Liver (tissue), 9 donors: Measurements from ENCODE around the gene LCN10. TPM values are rescaled to one million over a fixed set of nuclear protein-coding genes. Genes with fewer than 3 reads are reported as not detected.

Source experiments
- DNase-seq: peaks from one replicate; pipeline ENCODE4 v3.0.0-alpha.2; 2017; ENCODE audit warnings: low spot score
- H3K27ac ChIP-seq, 2 donors: one replicate each; pipeline ENCODE4 v1.7.0; 2013; ENCODE audit warnings: inconsistent platforms in 2 of 2, low read length in 2 of 2, control low read depth in 1 of 2, low read depth in 1 of 2, mild to moderate bottlenecking in 1 of 2
- H3K27me3 ChIP-seq, 4 donors: one replicate each; pipeline versions ENCODE4 v1.6.1 to v1.7.0; 2013; ENCODE audit warnings: low read length in 3 of 4, inconsistent platforms in 1 of 4, mild to moderate bottlenecking in 1 of 4, moderate library complexity in 1 of 4; ENCODE audit not compliant: control insufficient read depth in 4 of 4, insufficient read depth in 4 of 4
- H3K36me3 ChIP-seq, 4 donors: one replicate each; pipeline versions ENCODE4 v1.6.1 to v1.7.0; 2013; ENCODE audit warnings: low read length in 3 of 4, mild to moderate bottlenecking in 3 of 4, low read depth in 1 of 4, moderate library complexity in 1 of 4; ENCODE audit not compliant: control insufficient read depth in 4 of 4, insufficient read depth in 3 of 4
- H3K4me1 ChIP-seq, 4 donors: one replicate each; pipeline versions ENCODE4 v1.6.1 to v1.7.0; 2013; ENCODE audit warnings: low read length in 3 of 4, mild to moderate bottlenecking in 3 of 4, moderate library complexity in 1 of 4; ENCODE audit not compliant: control insufficient read depth in 4 of 4, insufficient read depth in 4 of 4
- H3K4me3 ChIP-seq, 3 donors: one replicate each; pipeline versions ENCODE4 v1.6.1 to v1.7.0; 2013; ENCODE audit warnings: low read length in 3 of 3, control low read depth in 1 of 3, low read depth in 1 of 3, mild to moderate bottlenecking in 1 of 3
- H3K9ac ChIP-seq, 2 donors: one replicate each; pipeline ENCODE4 v1.7.0; 2013; ENCODE audit warnings: low read length in 2 of 2, mild to moderate bottlenecking in 2 of 2, moderate library complexity in 2 of 2, control low read depth in 1 of 2, low read depth in 1 of 2
- H3K9me3 ChIP-seq, 4 donors: one replicate each; pipeline versions ENCODE4 v1.6.1 to v1.7.0; 2013; ENCODE audit warnings: low read length in 3 of 4; ENCODE audit not compliant: control insufficient read depth in 4 of 4
- EGR1 ChIP-seq, 2 donors: IDR thresholded peaks; 2 replicates each; pipeline ENCODE4 v1.6.1; 2016 to 2018; ENCODE audit warnings: antibody characterized with exemption in 2 of 2, low read depth in 2 of 2
- FOXA2 ChIP-seq: IDR thresholded peaks from 2 replicates; pipeline ENCODE4 v1.6.1; 2016; ENCODE audit warnings: antibody characterized with exemption
- GABPA ChIP-seq, 2 donors: IDR thresholded peaks in 1 of 2; conservative IDR thresholded peaks in 1 of 2; 2 replicates each; pipeline ENCODE4 v1.6.1; 2016; ENCODE audit warnings: antibody characterized with exemption in 2 of 2, mild to moderate bottlenecking in 1 of 2, moderate library complexity in 1 of 2
- HNF4A ChIP-seq, 2 donors: conservative IDR thresholded peaks; 2 replicates each; pipeline ENCODE4 v1.6.1; 2016; ENCODE audit warnings: antibody characterized with exemption in 2 of 2, mild to moderate bottlenecking in 2 of 2
- NR2F2 ChIP-seq: IDR thresholded peaks from 2 replicates; pipeline ENCODE4 v1.6.1; 2016; ENCODE audit warnings: antibody characterized with exemption
- RXRA ChIP-seq, 2 donors: IDR thresholded peaks; 2 replicates each; pipeline ENCODE4 v1.6.1; 2017 to 2018; ENCODE audit warnings: antibody characterized with exemption in 2 of 2, mild to moderate bottlenecking in 1 of 2
- WGBS: extraction: QIAGEN DNeasy Blood & Tissue Kit; methylation state at CpG from one replicate; pipeline ENCODE4 v1.1.7; 2013; 5-methylcytosine and 5-hydroxymethylcytosine counted together
- polyA plus RNA-seq, 2 donors: library from polyadenylated mRNA; stranded (reverse) in 1 of 2; unstranded in 1 of 2; fragments of 200-250 nt in 1 of 2; fragments of >200 nt in 1 of 2; fragmentation: Nextera tagmentation in 1 of 2; extraction: Ambion mirVana in 1 of 2; gene quantifications; one replicate each; pipeline versions ENCODE4 v1.2.1 to v1.2.3, GENCODE V29; 2013 to 2015
- total RNA-seq, 2 donors: library from RNA; depleted of rRNA; stranded (reverse); fragments of >200 nt; gene quantifications; one replicate each; pipeline ENCODE4 v1.2.3, GENCODE V29; 2014
- TF ChIP-seq, protein P1 (sequence below): IDR thresholded peaks from 2 replicates; pipeline ENCODE4 v1.6.1; 2016; ENCODE audit warnings: antibody characterized with exemption
- TF ChIP-seq, protein P2 (sequence below): IDR thresholded peaks from 2 replicates; pipeline ENCODE4 v1.6.1; 2016; ENCODE audit warnings: antibody characterized with exemption, mild to moderate bottlenecking
- TF ChIP-seq, protein P3 (sequence below): fragments of 150-350 bp; IDR thresholded peaks from 2 replicates; pipeline ENCODE4 v1.5.1; 2017; ENCODE audit warnings: improper control_type of control experiment, low read depth, low read length; ENCODE audit not compliant: missing input control
- TF ChIP-seq, protein P4 (sequence below): IDR thresholded peaks from 2 replicates; pipeline ENCODE4 v1.6.1; 2016; ENCODE audit warnings: antibody characterized with exemption
- donor health status: healthy.
- donor health status: healthy.
- donor health status: healthy.
- donor health status: healthy.
- donor health status: healthy.

LCN10 gene
- total and polyA plus RNA-seq, 4 donors: 0.08 to 0.14 (median 0.11) TPM

DNA sequence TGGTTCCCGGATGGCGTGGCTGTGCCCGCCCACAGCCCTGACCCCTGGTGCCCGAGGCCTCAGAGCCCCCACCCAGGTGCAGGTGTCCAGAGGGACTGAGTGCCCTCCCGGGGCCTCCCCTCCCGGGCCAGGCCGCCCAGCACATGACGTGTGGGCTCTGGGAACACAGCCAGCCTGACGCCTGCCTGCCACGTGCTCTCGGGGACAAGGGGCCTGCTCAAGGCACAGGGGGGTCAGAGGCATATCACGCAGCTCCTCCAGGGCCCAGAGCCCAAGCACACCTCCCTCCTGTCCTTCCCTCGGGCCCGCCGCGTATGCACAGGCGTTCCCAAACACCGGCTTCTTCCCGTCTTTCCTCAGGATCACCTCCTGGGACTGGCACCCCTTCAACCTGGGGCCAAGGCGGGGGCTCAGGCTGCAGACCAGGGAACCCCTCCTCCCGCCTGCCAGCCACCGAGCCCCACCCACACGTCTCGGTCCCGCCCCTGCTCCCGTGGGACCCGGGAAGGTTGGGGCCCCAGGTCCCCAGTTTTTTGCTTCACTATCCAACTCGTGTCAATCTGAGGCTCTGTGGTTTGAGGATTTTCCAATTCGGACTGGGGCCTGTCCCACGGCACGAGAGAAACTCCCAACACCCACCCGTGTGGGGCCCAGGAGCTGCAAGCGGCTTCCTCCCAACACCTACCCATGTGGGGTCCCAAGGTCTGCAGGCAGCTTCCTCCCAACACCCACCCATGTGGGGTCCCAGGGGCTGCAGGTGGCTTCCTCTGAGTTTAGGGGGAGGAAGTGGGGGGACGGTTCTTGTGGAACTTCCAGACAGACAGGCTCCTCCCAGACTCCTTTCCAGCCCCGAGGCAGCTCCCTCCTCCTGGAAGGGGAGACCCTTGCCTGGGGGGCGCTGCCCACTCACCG lies 1.5 kb downstream of the LCN10 start:
- no peak for DNase-seq
- H3K36me3 ChIP-seq: no peaks in the 10 kb centered on the region
- no peak overlapping the region for H3K9ac ChIP-seq
- H3K9me3 ChIP-seq: no peaks in the 10 kb centered on the region
- TF ChIP-seq EGR1 (IDR thresholded peaks at IDR 0.05; ENCODE audit: low read depth in 2 of 2) (no peak), HNF4A (conservative IDR thresholded peaks at IDR 0.05) (peak in 1 of 2 donors; percentile 25)
- no peak overlapping the region for H3K27ac ChIP-seq
- no peaks in the 10 kb centered on the region for H3K27me3 ChIP-seq
- H3K4me3 ChIP-seq: no peak overlapping the region
- 40% methylated on average over 37 of the region's 37 CpGs for WGBS
- H3K4me1 ChIP-seq: peaks cover 0 to 12% (median 4%) of the 10 kb centered on the region in 4 donors

DNA sequence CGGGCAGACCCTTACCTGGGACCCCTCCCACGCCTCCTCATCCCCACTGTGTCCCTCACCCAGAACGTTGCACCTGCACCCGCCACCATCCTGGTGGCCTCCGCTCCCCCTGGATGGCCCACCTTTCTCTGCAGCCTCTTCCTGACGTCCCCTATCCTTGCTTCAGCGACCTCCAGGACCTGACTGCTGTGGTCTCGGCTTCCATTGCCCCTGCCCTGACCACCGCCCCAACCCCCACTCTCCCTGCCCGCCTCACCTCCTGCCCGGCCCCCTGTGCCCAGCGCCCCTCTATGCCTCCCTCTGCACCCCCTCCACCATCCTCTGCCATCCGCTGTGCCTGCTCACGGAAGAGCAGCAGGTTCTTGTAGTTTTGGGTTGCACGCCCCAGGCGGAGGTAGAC lies 2.2 kb downstream of the LCN10 start:
- H3K27ac ChIP-seq: no peak overlapping the region
- H3K9ac ChIP-seq: no peak overlapping the region
- H3K27me3 ChIP-seq: no peaks in the 10 kb centered on the region
- 84% methylated on average over 16 of the region's 16 CpGs for WGBS
- TF ChIP-seq, protein P1, sequence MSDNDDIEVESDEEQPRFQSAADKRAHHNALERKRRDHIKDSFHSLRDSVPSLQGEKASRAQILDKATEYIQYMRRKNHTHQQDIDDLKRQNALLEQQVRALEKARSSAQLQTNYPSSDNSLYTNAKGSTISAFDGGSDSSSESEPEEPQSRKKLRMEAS: no peak
- TF ChIP-seq RXRA (IDR thresholded peaks at IDR 0.05): no peak
- no peak for TF ChIP-seq FOXA2
- TF ChIP-seq GABPA (IDR thresholded peaks at IDR 0.05 in 1 of 2, conservative IDR thresholded peaks at IDR 0.05 in 1 of 2): no peak
- TF ChIP-seq, protein P2, sequence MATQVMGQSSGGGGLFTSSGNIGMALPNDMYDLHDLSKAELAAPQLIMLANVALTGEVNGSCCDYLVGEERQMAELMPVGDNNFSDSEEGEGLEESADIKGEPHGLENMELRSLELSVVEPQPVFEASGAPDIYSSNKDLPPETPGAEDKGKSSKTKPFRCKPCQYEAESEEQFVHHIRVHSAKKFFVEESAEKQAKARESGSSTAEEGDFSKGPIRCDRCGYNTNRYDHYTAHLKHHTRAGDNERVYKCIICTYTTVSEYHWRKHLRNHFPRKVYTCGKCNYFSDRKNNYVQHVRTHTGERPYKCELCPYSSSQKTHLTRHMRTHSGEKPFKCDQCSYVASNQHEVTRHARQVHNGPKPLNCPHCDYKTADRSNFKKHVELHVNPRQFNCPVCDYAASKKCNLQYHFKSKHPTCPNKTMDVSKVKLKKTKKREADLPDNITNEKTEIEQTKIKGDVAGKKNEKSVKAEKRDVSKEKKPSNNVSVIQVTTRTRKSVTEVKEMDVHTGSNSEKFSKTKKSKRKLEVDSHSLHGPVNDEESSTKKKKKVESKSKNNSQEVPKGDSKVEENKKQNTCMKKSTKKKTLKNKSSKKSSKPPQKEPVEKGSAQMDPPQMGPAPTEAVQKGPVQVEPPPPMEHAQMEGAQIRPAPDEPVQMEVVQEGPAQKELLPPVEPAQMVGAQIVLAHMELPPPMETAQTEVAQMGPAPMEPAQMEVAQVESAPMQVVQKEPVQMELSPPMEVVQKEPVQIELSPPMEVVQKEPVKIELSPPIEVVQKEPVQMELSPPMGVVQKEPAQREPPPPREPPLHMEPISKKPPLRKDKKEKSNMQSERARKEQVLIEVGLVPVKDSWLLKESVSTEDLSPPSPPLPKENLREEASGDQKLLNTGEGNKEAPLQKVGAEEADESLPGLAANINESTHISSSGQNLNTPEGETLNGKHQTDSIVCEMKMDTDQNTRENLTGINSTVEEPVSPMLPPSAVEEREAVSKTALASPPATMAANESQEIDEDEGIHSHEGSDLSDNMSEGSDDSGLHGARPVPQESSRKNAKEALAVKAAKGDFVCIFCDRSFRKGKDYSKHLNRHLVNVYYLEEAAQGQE: no peak
- TF ChIP-seq NR2F2: no peak
- TF ChIP-seq, protein P3, sequence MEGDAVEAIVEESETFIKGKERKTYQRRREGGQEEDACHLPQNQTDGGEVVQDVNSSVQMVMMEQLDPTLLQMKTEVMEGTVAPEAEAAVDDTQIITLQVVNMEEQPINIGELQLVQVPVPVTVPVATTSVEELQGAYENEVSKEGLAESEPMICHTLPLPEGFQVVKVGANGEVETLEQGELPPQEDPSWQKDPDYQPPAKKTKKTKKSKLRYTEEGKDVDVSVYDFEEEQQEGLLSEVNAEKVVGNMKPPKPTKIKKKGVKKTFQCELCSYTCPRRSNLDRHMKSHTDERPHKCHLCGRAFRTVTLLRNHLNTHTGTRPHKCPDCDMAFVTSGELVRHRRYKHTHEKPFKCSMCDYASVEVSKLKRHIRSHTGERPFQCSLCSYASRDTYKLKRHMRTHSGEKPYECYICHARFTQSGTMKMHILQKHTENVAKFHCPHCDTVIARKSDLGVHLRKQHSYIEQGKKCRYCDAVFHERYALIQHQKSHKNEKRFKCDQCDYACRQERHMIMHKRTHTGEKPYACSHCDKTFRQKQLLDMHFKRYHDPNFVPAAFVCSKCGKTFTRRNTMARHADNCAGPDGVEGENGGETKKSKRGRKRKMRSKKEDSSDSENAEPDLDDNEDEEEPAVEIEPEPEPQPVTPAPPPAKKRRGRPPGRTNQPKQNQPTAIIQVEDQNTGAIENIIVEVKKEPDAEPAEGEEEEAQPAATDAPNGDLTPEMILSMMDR: no peak
- TF ChIP-seq, protein P4, sequence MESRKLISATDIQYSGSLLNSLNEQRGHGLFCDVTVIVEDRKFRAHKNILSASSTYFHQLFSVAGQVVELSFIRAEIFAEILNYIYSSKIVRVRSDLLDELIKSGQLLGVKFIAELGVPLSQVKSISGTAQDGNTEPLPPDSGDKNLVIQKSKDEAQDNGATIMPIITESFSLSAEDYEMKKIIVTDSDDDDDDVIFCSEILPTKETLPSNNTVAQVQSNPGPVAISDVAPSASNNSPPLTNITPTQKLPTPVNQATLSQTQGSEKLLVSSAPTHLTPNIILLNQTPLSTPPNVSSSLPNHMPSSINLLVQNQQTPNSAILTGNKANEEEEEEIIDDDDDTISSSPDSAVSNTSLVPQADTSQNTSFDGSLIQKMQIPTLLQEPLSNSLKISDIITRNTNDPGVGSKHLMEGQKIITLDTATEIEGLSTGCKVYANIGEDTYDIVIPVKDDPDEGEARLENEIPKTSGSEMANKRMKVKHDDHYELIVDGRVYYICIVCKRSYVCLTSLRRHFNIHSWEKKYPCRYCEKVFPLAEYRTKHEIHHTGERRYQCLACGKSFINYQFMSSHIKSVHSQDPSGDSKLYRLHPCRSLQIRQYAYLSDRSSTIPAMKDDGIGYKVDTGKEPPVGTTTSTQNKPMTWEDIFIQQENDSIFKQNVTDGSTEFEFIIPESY: no peak
- no peak for TF ChIP-seq EGR1 (IDR thresholded peaks at IDR 0.05; ENCODE audit: low read depth in 2 of 2)
- H3K4me3 ChIP-seq: no peak overlapping the region
- H3K9me3 ChIP-seq: no peaks in the 10 kb centered on the region
- DNase-seq: no peak
- H3K4me1 ChIP-seq: peaks cover 0 to 12% (median 4%) of the 10 kb centered on the region in 4 donors
- H3K36me3 ChIP-seq: no peaks in the 10 kb centered on the region
